ENCODE measurements around the gene VEGFB. TPM values are rescaled to one million over a fixed set of nuclear protein-coding genes. Genes with fewer than 3 reads are reported as not detected.

VEGFB gene
- total and polyA plus RNA-seq, 2 of the 8 experiments (the other 6 are each of a cell fraction or from before 2014, with no cell fraction given): 9.3 to 49.6 TPM

GRCh38 chr11:64201543-64201942, 32.8 kb upstream of the VEGFB start (continued):
- no peak for TF ChIP-seq RAD21 (IDR thresholded peaks at IDR 0.05 in 1 of 2, conservative IDR thresholded peaks at IDR 0.05 in 1 of 2; ENCODE audit: low read depth in 2 of 2, low read length in 2 of 2)
- no peak for TF ChIP-seq MAFK (IDR thresholded peaks at IDR 0.05; ENCODE audit: low read depth, low read length)
- no peak for TF ChIP-seq ATF3 (IDR thresholded peaks at IDR 0.05; ENCODE audit: insufficient read depth, low read depth, low read length)
- TF ChIP-seq EP300 (IDR thresholded peaks at IDR 0.05; ENCODE audit: borderline replicate concordance in 1 of 2, low read depth in 2 of 2, low read length in 2 of 2): no peak
- no peak for TF ChIP-seq BACH1 (IDR thresholded peaks at IDR 0.05; ENCODE audit: low read length)
- no peak for TF ChIP-seq CHD2 (IDR thresholded peaks at IDR 0.05; ENCODE audit: low read length)
- TF ChIP-seq NRF1 (IDR thresholded peaks at IDR 0.05; ENCODE audit: low read depth, low read length): no peak
- no peak for TF ChIP-seq SP4 (IDR thresholded peaks at IDR 0.05; ENCODE audit: low read length)
- TF ChIP-seq POLR2AphosphoS5 (IDR thresholded peaks at IDR 0.05; ENCODE audit: low read depth, low read length): no peak
- no peak for TF ChIP-seq ASH2L (IDR thresholded peaks at IDR 0.05; ENCODE audit: low read length)
- no peak for TF ChIP-seq HDAC6 (IDR thresholded peaks at IDR 0.05; ENCODE audit: low read depth, low read length)
- no peak for TF ChIP-seq SIN3A (conservative IDR thresholded peaks at IDR 0.05 in 1 of 2, IDR thresholded peaks at IDR 0.05 in 1 of 2; ENCODE audit: low read depth in 1 of 2, low read length in 2 of 2)

Data from H1 (cell line).